Ovary (tissue), 9 donors: Measurements from ENCODE around the gene CDC42EP4. TPM values are rescaled to one million over a fixed set of nuclear protein-coding genes. Genes with fewer than 3 reads are reported as not detected.

Experiments
- DNase-seq, 5 donors: peaks; one replicate each; pipeline ENCODE4 v3.0.0-alpha.2; 2019 to 2020
- H3K27ac ChIP-seq, 2 donors: fragments of 200-600 bp; one replicate each; pipeline versions ENCODE4 v1.5.1 to v1.8.0; 2019 to 2022
- H3K27me3 ChIP-seq: fragments of 200-600 bp; one replicate; pipeline ENCODE4 v1.8.0; 2022
- H3K36me3 ChIP-seq: fragments of 200-600 bp; sonication (generic); one replicate; pipeline ENCODE4 v1.5.1; 2019
- H3K4me1 ChIP-seq: one replicate; pipeline ENCODE4 v1.8.1; 2013; ENCODE audit warnings: mild to moderate bottlenecking, moderate library complexity; ENCODE audit not compliant: insufficient read depth
- H3K4me3 ChIP-seq: fragments of 200-600 bp; sonication (generic); one replicate; pipeline ENCODE4 v1.5.1; 2017
- H3K9me3 ChIP-seq, 2 donors: fragments of 200-600 bp in 1 of 2; sonication (generic) in 1 of 2; one replicate each; pipeline versions ENCODE4 v1.5.1 to v1.8.1; 2013 to 2019; ENCODE audit warnings: mild to moderate bottlenecking in 1 of 2, moderate library complexity in 1 of 2
- CTCF ChIP-seq, 3 donors: fragments of 450-650 bp in 2 of 3; fragments of 200-600 bp in 1 of 3; IDR thresholded peaks; one replicate each; pipeline versions ENCODE4 v1.5.1 to v1.8.0; 2016 to 2022; ENCODE audit warnings: antibody characterized with exemption in 3 of 3, mild to moderate bottlenecking in 1 of 3
- EP300 ChIP-seq: sonication (generic); formaldehyde crosslinking; IDR thresholded peaks from one replicate; pipeline ENCODE4 v1.6.1; 2017; ENCODE audit warnings: antibody characterized with exemption
- POLR2A ChIP-seq: fragments of 450-650 bp; IDR thresholded peaks from one replicate; pipeline ENCODE4 v1.6.1; 2017; ENCODE audit warnings: antibody characterized with exemption, mild to moderate bottlenecking, moderate library complexity
- WGBS, 3 donors: extraction: QIAGEN DNeasy Blood & Tissue Kit in 1 of 3; methylation state at CpG; one replicate each; pipeline versions ENCODE4 v1.1.5 to v1.1.7; 2013 to 2017; 5-methylcytosine and 5-hydroxymethylcytosine counted together
- intact Hi-C, 4 donors: fragments of 100-400 bp; cut with DNase I; formaldehyde crosslinking; loops; one replicate each; pipeline versions ENCODE4 v1.11.0 to v1.15.1; 2022 to 2023
- polyA plus RNA-seq, 2 donors: library from polyadenylated mRNA; stranded (reverse); fragments of 200-250 nt in 1 of 2; fragments of 350-450 nt in 1 of 2; fragmentation: Illumina TruSeq in 1 of 2; extraction: RNeasy Lipid Tissue Mini Kit (QIAGEN cat#74804) in 1 of 2; gene quantifications; one replicate each; pipeline ENCODE4 v1.2.3, GENCODE V29; 2013 to 2014
- total RNA-seq, 7 donors: library from RNA; depleted of rRNA in 2 of 7; stranded (reverse); fragments of >200 nt in 2 of 7; fragmentation: NEBNext Ultra II Directional in 3 of 7; extraction: Animal tissue kit (Norgen Biotek cat#: 25700) in 3 of 7; gene quantifications; one replicate each; pipeline versions ENCODE4 v1.1.0 to v1.2.4, GENCODE V29; 2016 to 2023
- donor health status: DM: no; HTN: no; CAD: no; lungs with moderate emphysema.
- donor health status: DM: no; HTN: no; CAD: no.
- donor health status: Bipolar disorder and iron deficiency.
- donor health status: DM: yes; HTN: yes; CAD: no.
- donor health status: DM: no; HTN: no; CAD: no.
- donor health status: DM: yes; HTN: yes; CAD: no.

CDC42EP4 gene
- total and polyA plus RNA-seq, 9 donors = 59.0 to 171 (median 106) TPM

GRCh38 chr17:73318427-73318813 lies 6.6 kb upstream of the CDC42EP4 start:
- no peaks in the 10 kb centered on the region for H3K27me3 ChIP-seq
- H3K4me1 ChIP-seq = peaks cover 6% of the 10 kb centered on the region
- intact Hi-C loops = loop anchor here in 2 of 4 donors (10.0 kb wide), 2 partner anchors 46 to 54 kb away; partner anchors contain the start of gene CPSF4L (in 1 of the 2)
- WGBS, 3 donors = 96 to 98% (median 96%) methylated on average over 8 of the region's 8 CpGs
- no peak for DNase-seq
- no peaks in the 10 kb centered on the region for H3K9me3 ChIP-seq
- H3K27ac ChIP-seq = no peak overlapping the region
- H3K4me3 ChIP-seq = no peak overlapping the region
- no peaks in the 10 kb centered on the region for H3K36me3 ChIP-seq
- no peak for TF ChIP-seq POLR2A
- no peak for TF ChIP-seq EP300
- no peak for TF ChIP-seq CTCF (IDR thresholded peaks at IDR 0.05)

- Histone ChIP-seq H3K4me1 (peaks cover 6% of the 10 kb centered on the region), H3K27ac (no peak overlapping the region), H3K36me3 (no peaks in the 10 kb centered on the region), H3K4me3 (no peak overlapping the region), H3K27me3 (no peaks in the 10 kb centered on the region), H3K9me3 (no peaks in the 10 kb centered on the region)
- intact Hi-C loops = loop anchor here in 2 of 4 donors (10.0 kb wide), 2 partner anchors 47 to 53 kb away; partner anchors contain the start of gene CPSF4L (in 1 of the 2)
- WGBS, 3 donors = 73 to 81% (median 80%) methylated on average over 9 of the region's 9 CpGs
- DNase-seq = no peak
- TF ChIP-seq POLR2A (no peak), EP300 (no peak), CTCF (IDR thresholded peaks at IDR 0.05) (no peak)
Measured at GRCh38 chr17:73317513-73318426, 6.0 kb upstream of the CDC42EP4 start.

- H3K4me1 ChIP-seq = peaks cover 6% of the 10 kb centered on the region
- H3K27me3 ChIP-seq = no peaks in the 10 kb centered on the region
- TF ChIP-seq CTCF (IDR thresholded peaks at IDR 0.05) (no peak), POLR2A (no peak), EP300 (no peak)
- H3K36me3 ChIP-seq = no peaks in the 10 kb centered on the region
- intact Hi-C loops = loop anchor here in 2 of 4 donors (10.0 kb wide), 2 partner anchors 48 to 52 kb away; partner anchors contain the start of gene CPSF4L (in 1 of the 2)
- DNase-seq = no peak
- whole genome bisulfite sequencing, 3 donors = 59 to 66% (median 60%) methylated on average over 8 of the region's 8 CpGs
- H3K27ac ChIP-seq = no peak overlapping the region
- H3K4me3 ChIP-seq = no peak overlapping the region
- no peaks in the 10 kb centered on the region for H3K9me3 ChIP-seq
Measured at GRCh38 chr17:73316919-73317505, 5.2 kb upstream of the CDC42EP4 start.

GRCh38 chr17:73315471-73315870 lies 3.7 kb upstream of the CDC42EP4 start:
- no peak overlapping the region for H3K27ac ChIP-seq
- H3K4me3 ChIP-seq = no peak overlapping the region
- WGBS, 3 donors = 55 to 60% (median 59%) methylated on average over 5 of the region's 5 CpGs
- H3K9me3 ChIP-seq = no peaks in the 10 kb centered on the region
- no peak for TF ChIP-seq EP300
- no peak for TF ChIP-seq POLR2A
- no peak for TF ChIP-seq CTCF (IDR thresholded peaks at IDR 0.05)
- DNase-seq = no peak
- H3K4me1 ChIP-seq = no peaks in the 10 kb centered on the region
- intact Hi-C loops = loop anchor here in 2 of 4 donors (10.0 kb wide), 2 partner anchors 49 to 51 kb away; partner anchors contain the start of gene CPSF4L (in 1 of the 2)
- no peaks in the 10 kb centered on the region for H3K36me3 ChIP-seq
- H3K27me3 ChIP-seq = no peaks in the 10 kb centered on the region
